ENCODE measurements around the gene ANXA8L1.
"Not testable (repeated sequence)": the region's sequence is repeated elsewhere in the genome, so short reads cannot be mapped to it uniquely, and the experiment has no call there.

The ANXA8L1 gene

GRCh38 chr10:46375406-46375805, at the start of gene ANXA8L1:
ANXA8L1 (plus strand) TSS chr10:46375776; CDS start chr10:46375852, 76 bp downstream.
- not testable (repeated sequence) for H3K4me3 ChIP-seq (ENCODE audit: low read depth, low read length); DNase-seq (ENCODE audit: low read depth)

GRCh38 chr10:46326066-46326465, 49.5 kb upstream of the ANXA8L1 start:
- no peak for TF ChIP-seq CTCF (conservative IDR thresholded peaks at IDR 0.05; ENCODE audit: low read depth, low read length)
- H3K4me3 ChIP-seq (ENCODE audit: low read depth, low read length), result no peak overlapping the region
- no peak for DNase-seq (ENCODE audit: low read depth)

- no peak for DNase-seq (ENCODE audit: low read depth)
- TF ChIP-seq CTCF (conservative IDR thresholded peaks at IDR 0.05; ENCODE audit: low read depth, low read length), result no peak
- no peak overlapping the region for H3K4me3 ChIP-seq (ENCODE audit: low read depth, low read length)
Observed at GRCh38 chr10:46326971-46327370, 48.6 kb upstream of the ANXA8L1 start.

- TF ChIP-seq CTCF (conservative IDR thresholded peaks at IDR 0.05; ENCODE audit: low read depth, low read length), result no peak
- no peak for DNase-seq (ENCODE audit: low read depth)
- H3K4me3 ChIP-seq (ENCODE audit: low read depth, low read length), result no peak overlapping the region
Observed at GRCh38 chr10:46327685-46328084, 47.9 kb upstream of the ANXA8L1 start.

- TF ChIP-seq CTCF (conservative IDR thresholded peaks at IDR 0.05; ENCODE audit: low read depth, low read length), result no peak
- DNase-seq (ENCODE audit: low read depth), result no peak
- no peak overlapping the region for H3K4me3 ChIP-seq (ENCODE audit: low read depth, low read length)
Observed at GRCh38 chr10:46328853-46329689, 46.5 kb upstream of the ANXA8L1 start.

- peak; percentile 72 for DNase-seq (ENCODE audit: low read depth)
- TF ChIP-seq CTCF (conservative IDR thresholded peaks at IDR 0.05; ENCODE audit: low read depth, low read length), result no peak
- H3K4me3 ChIP-seq (ENCODE audit: low read depth, low read length), result no peak overlapping the region
Observed at GRCh38 chr10:46329690-46330016, 45.9 kb upstream of the ANXA8L1 start.

GRCh38 chr10:46330894-46331293, 44.7 kb upstream of the ANXA8L1 start:
- no peak for TF ChIP-seq CTCF (conservative IDR thresholded peaks at IDR 0.05; ENCODE audit: low read depth, low read length)
- H3K4me3 ChIP-seq (ENCODE audit: low read depth, low read length), result no peak overlapping the region
- DNase-seq (ENCODE audit: low read depth), result no peak

GRCh38 chr10:46365484-46365883, 10.1 kb upstream of the ANXA8L1 start:
- peak; percentile 64 for DNase-seq (ENCODE audit: low read depth)

GRCh38 chr10:46367209-46367608, 8.4 kb upstream of the ANXA8L1 start:
- H3K4me3 ChIP-seq (ENCODE audit: low read depth, low read length); DNase-seq (ENCODE audit: low read depth): not testable (repeated sequence)

More at GRCh38 chr10:46365484-46365883, 10.1 kb upstream of the ANXA8L1 start:
- not testable (repeated sequence) for H3K4me3 ChIP-seq (ENCODE audit: low read depth, low read length)

GRCh38 chr10:46367666-46368240, 7.8 kb upstream of the ANXA8L1 start:
- not testable (repeated sequence) for DNase-seq (ENCODE audit: low read depth); H3K4me3 ChIP-seq (ENCODE audit: low read depth, low read length)

GRCh38 chr10:46368956-46369355, 6.6 kb upstream of the ANXA8L1 start:
- H3K4me3 ChIP-seq (ENCODE audit: low read depth, low read length); DNase-seq (ENCODE audit: low read depth): not testable (repeated sequence)

GRCh38 chr10:46374410-46374809, 1.2 kb upstream of the ANXA8L1 start:
- H3K4me3 ChIP-seq (ENCODE audit: low read depth, low read length); DNase-seq (ENCODE audit: low read depth): not testable (repeated sequence)

Measured in choroid plexus epithelial cell (primary cell).